ENCODE measurements around the gene SOX1.

The SOX1 gene

DNA sequence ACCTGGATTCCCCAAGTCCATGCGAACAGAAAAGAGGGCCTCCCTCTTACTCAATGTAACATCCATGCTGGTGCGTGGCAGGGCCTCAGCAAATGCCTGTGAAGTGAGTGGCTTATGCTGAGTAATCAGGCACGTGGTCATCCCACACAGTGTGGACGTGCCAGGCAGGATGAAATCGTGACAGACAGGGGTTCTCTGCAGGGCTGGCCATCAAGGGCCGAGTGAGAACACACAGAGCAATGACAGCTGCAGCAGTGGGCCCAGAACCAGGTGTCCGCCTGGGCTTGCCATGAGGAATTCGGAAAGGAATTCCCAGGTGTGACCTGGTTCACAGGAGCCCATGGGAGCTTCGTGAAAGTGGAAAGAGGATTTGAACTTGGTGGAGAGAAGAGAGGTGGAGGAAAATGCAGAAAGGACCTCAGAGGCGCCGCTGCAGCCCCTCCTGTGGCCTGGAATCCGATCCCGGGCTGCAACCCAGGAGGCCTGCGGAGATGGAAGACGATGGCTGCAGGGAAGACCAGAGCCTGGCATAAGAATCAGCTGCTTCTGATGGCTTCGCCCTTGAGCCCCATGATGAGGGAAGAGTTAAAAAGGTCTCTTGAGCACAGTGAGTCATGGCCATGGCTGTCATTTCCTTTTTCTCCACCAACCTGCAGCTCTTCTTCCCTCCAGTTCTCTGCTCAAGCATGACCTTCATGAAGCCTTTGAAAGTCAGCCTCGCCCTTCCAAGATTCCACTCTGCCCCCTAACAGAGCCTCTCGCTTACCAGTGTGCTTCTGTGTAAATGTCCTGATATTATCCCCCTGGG lies 34.6 kb upstream of the SOX1 start:
- TF ChIP-seq TAF1 (IDR thresholded peaks at IDR 0.05; ENCODE audit: borderline replicate concordance, insufficient read depth, low read length) (no peak), FOXP2 (optimal IDR thresholded peaks at IDR 0.05; ENCODE audit: borderline replicate concordance, extremely low read depth, extremely low read length, insufficient read depth) (no peak), POLR2AphosphoS5 (IDR thresholded peaks at IDR 0.05; ENCODE audit: low read depth, low read length) (no peak), SIN3A (IDR thresholded peaks at IDR 0.05; ENCODE audit: borderline replicate concordance, insufficient read depth, low read length) (no peak)
- TF ChIP-seq, protein P1, sequence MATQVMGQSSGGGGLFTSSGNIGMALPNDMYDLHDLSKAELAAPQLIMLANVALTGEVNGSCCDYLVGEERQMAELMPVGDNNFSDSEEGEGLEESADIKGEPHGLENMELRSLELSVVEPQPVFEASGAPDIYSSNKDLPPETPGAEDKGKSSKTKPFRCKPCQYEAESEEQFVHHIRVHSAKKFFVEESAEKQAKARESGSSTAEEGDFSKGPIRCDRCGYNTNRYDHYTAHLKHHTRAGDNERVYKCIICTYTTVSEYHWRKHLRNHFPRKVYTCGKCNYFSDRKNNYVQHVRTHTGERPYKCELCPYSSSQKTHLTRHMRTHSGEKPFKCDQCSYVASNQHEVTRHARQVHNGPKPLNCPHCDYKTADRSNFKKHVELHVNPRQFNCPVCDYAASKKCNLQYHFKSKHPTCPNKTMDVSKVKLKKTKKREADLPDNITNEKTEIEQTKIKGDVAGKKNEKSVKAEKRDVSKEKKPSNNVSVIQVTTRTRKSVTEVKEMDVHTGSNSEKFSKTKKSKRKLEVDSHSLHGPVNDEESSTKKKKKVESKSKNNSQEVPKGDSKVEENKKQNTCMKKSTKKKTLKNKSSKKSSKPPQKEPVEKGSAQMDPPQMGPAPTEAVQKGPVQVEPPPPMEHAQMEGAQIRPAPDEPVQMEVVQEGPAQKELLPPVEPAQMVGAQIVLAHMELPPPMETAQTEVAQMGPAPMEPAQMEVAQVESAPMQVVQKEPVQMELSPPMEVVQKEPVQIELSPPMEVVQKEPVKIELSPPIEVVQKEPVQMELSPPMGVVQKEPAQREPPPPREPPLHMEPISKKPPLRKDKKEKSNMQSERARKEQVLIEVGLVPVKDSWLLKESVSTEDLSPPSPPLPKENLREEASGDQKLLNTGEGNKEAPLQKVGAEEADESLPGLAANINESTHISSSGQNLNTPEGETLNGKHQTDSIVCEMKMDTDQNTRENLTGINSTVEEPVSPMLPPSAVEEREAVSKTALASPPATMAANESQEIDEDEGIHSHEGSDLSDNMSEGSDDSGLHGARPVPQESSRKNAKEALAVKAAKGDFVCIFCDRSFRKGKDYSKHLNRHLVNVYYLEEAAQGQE (IDR thresholded peaks at IDR 0.05; ENCODE audit: insufficient read depth in 1 of 2, low read depth in 2 of 2, low read length in 2 of 2), result no peak

DNA sequence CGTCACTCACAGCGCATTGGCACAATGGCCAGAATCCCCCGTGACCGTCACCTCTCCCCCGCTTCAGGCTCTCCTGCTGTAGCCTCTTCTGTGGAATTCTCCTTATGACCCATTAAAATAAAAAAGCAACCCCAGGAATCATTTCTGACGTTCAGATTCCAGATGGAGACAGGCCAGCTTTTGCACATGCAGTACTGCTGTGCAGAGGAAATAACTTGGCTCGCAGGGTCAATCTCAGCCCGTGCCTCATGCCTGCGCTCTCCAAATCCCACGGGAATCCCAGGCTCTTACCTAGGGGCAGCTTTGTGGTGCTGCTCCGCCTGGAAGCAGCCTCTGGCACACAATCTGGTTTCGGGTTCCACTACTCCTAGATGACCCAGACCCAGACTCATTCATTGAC lies 32.7 kb upstream of the SOX1 start:
- no peak for TF ChIP-seq FOXP2 (optimal IDR thresholded peaks at IDR 0.05; ENCODE audit: borderline replicate concordance, extremely low read depth, extremely low read length, insufficient read depth)
- TF ChIP-seq TAF1 (IDR thresholded peaks at IDR 0.05; ENCODE audit: borderline replicate concordance, insufficient read depth, low read length), result no peak
- no peak for TF ChIP-seq POLR2AphosphoS5 (IDR thresholded peaks at IDR 0.05; ENCODE audit: low read depth, low read length)
- TF ChIP-seq, protein P1 (IDR thresholded peaks at IDR 0.05; ENCODE audit: insufficient read depth in 1 of 2, low read depth in 2 of 2, low read length in 2 of 2), result no peak
- no peak for TF ChIP-seq SIN3A (IDR thresholded peaks at IDR 0.05; ENCODE audit: borderline replicate concordance, insufficient read depth, low read length)

DNA sequence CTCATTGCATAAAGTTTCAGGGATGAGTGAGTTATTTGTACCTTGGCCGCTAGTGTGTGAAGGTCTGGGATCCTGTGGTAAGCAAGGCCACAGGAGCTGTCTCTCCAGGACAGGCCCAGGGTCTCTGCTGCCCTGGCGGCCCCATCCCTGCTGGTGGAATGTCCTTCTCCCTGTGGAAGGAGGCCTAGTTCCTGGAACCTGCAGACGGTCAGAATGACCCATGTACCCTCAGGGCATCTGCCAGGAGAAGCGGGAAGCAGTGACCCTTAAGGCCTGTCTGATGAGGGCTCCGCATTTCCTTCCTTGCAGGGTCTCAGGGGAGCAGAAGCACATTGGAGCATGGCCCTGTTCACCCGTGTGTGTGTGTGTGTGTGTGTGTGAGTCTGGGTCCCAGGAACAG lies 32.1 kb upstream of the SOX1 start:
- TF ChIP-seq, protein P1 (IDR thresholded peaks at IDR 0.05; ENCODE audit: insufficient read depth in 1 of 2, low read depth in 2 of 2, low read length in 2 of 2), result no peak
- TF ChIP-seq SIN3A (IDR thresholded peaks at IDR 0.05; ENCODE audit: borderline replicate concordance, insufficient read depth, low read length), result no peak
- no peak for TF ChIP-seq POLR2AphosphoS5 (IDR thresholded peaks at IDR 0.05; ENCODE audit: low read depth, low read length)
- no peak for TF ChIP-seq FOXP2 (optimal IDR thresholded peaks at IDR 0.05; ENCODE audit: borderline replicate concordance, extremely low read depth, extremely low read length, insufficient read depth)
- no peak for TF ChIP-seq TAF1 (IDR thresholded peaks at IDR 0.05; ENCODE audit: borderline replicate concordance, insufficient read depth, low read length)

DNA sequence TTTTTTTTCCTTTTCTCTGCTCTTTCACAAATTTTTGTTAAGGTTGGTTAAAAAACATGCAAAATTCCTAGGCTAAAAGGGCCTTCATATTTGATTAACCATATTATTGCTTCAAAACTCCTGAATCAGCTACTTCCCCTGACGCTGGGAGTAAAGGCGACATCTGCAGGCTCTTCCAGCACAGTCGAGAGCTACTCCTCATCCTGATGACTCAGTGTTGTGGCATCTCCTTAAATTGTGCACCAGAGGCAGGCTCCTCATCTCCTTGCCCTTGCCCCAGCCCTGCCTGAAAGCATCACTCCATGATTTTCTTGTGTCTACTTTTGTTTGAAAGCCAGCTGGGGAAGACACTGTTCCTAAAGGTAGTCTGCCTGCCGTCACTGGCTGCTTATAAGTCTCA lies 24.5 kb upstream of the SOX1 start:
- TF ChIP-seq TAF1 (IDR thresholded peaks at IDR 0.05; ENCODE audit: borderline replicate concordance, insufficient read depth, low read length) (no peak), SIN3A (IDR thresholded peaks at IDR 0.05; ENCODE audit: borderline replicate concordance, insufficient read depth, low read length) (no peak), POLR2AphosphoS5 (IDR thresholded peaks at IDR 0.05; ENCODE audit: low read depth, low read length) (no peak), FOXP2 (optimal IDR thresholded peaks at IDR 0.05; ENCODE audit: borderline replicate concordance, extremely low read depth, extremely low read length, insufficient read depth) (no peak)
- TF ChIP-seq, protein P1 (IDR thresholded peaks at IDR 0.05; ENCODE audit: insufficient read depth in 1 of 2, low read depth in 2 of 2, low read length in 2 of 2), result no peak

All from PFSK-1 (cell line).